HG03378 (cell line): ENCODE data around the gene NUP98.
"Not testable (repeated sequence)": the region's sequence is repeated elsewhere in the genome, so short reads cannot be mapped to it uniquely, and the experiment has no call there.

ENCODE experiments used
- ATAC-seq: cut with Tn5 transposase; IDR thresholded peaks from one replicate; pipeline ENCODE4 v1.9.1; 2021; ENCODE audit warnings: mild to moderate bottlenecking, moderate library complexity; ENCODE audit not compliant: unreplicated experiment

The NUP98 gene

GRCh38 chr11:3827434-3828186 is 30.3 kb upstream of the NUP98 start:
- ATAC-seq: no peak

DNA sequence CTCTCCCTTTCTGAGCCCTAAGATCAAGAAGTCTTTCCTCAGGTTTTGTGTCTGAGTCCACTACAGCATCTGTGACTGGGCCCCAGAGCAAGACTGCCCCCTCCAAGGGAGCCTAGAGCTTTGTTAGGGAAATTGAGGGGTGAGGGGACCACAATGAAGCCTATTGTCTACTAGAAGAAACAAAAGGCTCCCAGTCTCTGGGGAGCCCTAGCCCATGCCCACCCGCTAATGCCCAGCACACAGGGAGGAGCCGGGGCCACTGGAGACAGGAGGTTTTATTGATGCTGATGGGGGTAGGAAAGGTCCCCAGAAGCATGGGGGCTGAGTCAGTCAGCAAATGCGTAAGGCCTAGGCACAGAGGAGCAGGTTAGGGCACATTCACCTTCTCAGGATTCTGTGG is 29.4 kb upstream of the NUP98 start:
- ATAC-seq: no peak

DNA sequence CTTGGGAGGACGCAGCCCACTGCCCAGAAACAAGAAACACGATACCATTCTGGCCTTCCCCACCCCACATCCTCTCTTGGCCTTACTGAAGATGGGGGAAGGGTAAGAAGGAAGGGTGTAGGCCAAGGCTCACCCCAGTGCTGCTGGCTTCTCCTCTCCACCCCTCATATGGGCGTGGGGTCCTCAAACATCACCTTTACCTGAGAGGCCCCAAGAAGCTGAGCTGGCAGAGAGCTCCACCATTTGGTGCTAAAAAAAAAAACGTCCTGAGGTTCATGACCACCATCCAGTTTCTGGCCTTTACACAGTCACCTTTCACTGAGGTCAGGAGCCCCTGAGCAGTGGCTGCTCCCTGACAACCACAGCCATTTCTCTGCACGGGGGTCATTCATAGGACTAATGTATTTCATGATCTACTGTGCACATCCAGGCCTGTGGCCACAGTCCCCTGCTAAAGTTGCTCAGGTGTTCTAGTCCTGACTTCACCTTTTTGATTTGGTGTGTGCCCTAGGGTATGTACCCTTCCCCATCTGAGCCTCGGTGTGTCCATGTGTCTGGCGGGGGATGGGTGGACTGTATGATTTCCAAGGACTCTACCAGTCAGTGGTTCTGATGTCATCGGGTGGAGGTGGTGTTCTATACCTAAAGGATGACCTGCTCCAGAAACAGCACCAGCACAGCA is 28.3 kb upstream of the NUP98 start:
- no peak for ATAC-seq

- peak; percentile 68 for ATAC-seq
Observed at GRCh38 chr11:3824714-3825472, 27.5 kb upstream of the NUP98 start.

DNA sequence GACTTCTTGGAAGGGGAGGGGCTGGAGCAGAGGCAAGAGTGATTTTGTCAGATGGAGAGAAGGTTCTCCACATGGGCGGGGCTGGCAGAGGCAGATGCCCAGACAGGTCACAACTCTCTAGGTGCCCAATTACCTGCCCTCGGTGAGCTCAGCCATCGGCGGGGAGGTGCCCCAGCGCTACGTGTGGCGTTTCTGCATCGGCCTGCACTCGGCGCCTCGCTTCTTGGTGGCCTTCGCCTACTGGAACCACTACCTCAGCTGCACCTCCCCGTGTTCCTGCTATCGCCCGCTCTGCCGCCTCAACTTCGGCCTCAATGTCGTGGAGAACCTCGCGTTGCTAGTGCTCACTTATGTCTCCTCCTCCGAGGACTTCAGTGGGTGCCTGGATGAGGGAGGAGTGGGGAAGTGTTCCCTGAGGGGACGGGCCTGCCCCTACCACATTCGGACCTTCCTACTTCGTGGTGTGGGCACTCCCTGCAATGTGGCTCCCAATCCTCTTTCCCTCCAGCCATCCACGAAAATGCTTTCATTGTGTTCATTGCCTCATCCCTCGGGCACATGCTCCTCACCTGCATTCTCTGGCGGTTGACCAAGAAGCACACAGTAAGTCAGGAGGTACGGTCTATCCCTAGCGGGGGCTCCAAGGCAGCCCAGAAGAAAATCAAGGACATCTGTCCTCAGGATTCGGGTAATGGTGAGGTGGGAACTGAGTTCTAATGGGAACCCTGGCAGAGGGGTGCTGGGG is 26.6 kb upstream of the NUP98 start:
- ATAC-seq: no peak

- no peak for ATAC-seq
Observed at GRCh38 chr11:3823303-3823702, 25.9 kb upstream of the NUP98 start.

DNA sequence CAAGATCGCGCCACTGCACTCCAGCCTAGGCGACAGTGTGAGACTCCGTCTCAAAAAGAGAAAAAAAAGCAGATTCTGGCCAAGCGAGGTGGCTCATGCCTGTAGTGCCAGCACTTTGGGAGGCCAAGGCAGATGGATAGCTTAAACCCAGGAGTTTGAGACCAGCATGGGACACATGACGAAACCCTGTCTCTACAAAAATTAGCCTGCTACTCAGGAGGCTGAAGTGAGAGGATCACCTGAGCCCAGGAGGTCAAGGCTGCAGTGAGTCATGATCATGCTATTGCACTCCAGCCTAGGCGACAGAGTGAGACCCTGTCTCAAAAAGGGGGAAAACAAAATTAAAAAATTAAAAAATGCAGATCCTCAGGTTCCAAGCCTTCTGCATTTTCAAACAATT is 25.0 kb upstream of the NUP98 start:
- ATAC-seq: no peak

DNA sequence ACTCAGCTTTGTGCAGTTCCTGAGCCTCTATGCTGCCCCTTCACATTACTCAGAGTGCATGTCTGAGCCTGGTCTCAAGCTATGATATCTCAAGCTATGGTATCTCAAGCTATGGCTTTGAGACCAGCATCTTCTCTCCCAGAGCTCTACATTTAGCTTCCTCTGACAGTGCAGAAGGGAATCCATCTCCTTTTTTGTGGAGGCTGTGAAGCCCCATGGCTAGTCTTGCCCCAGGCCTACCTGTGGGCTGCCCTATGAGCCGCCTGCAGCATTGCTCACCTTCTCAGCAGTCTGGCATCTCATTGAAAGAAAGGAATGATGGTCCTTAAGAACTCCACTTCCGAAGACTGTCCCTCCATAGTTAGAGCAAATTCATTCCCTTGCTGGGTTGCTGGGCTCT is 23.6 kb upstream of the NUP98 start:
- ATAC-seq: no peak

DNA sequence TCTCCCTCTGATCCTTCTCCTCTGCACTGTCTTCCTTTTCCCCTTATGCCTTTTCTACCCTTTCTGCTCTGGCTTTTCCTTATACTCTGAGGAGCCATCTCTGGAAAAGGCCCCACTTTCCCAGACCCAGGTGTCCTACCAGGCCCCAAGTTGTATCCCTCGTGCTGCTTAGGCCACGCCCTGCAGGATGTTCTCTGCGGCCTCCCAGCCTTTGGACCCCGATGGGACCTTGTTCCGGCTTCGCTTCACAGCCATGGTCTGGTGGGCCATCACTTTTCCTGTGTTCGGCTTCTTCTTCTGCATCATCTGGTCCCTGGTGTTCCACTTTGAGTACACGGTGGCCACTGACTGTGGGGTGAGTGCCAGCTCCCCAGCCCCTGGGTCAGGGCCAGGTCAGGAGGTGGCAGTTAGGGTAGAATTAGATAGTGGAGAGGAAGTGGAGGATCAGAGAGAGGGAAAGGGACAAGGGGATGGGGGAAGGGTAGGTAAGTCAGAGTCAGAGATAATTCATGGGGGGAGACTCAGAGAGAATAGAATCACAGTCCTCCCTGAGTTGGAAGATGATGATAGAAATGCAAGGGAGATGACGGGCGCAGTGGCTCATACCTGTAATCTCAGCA is 19.9 kb upstream of the NUP98 start:
- ATAC-seq: no peak

- no peak for ATAC-seq
Observed at GRCh38 chr11:3816673-3817072, 19.3 kb upstream of the NUP98 start.

DNA sequence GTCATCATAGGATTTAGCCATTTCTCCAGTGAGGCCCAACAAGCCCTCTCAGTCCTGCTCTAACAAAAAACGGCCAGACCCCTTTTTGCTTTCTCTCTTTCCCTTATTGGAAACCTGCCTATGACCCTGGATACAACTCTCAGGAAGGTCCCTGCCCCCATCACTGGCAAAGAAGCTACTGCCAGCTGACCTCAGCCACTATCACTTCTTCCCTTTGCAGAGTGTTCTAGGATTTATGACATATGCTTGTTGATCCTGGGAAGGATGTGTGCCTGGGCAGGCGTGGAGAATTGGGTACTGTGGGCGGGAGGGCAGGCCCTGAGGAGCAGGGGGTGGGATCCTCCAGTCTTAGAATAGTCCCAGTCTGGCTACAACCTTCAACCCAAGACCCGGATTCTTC is 18.5 kb upstream of the NUP98 start:
- no peak for ATAC-seq

GRCh38 chr11:3814832-3815231 is 17.5 kb upstream of the NUP98 start:
- ATAC-seq: not testable (repeated sequence)

GRCh38 chr11:3810951-3811350 is 13.6 kb upstream of the NUP98 start:
- ATAC-seq: no peak

DNA sequence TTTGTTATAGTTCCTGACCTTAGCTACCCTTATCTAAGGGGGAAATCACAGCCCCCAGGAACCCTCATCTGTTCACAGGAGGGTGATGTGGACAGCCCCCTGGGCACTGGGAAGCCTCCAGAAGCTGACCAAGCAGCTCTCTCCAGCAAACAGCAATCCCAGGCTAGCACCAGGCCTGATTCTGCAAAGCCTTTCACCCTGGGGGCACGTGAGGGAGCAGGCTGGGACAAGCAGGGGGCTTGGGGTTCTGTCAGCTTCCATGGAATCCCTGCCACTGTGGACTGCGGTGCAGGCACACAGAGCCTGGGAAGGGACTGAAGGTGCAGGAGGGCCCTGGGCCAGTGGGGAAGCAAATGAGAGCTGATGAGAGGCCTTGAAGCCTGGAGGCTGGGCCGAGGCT is 13.1 kb upstream of the NUP98 start:
- no peak for ATAC-seq

DNA sequence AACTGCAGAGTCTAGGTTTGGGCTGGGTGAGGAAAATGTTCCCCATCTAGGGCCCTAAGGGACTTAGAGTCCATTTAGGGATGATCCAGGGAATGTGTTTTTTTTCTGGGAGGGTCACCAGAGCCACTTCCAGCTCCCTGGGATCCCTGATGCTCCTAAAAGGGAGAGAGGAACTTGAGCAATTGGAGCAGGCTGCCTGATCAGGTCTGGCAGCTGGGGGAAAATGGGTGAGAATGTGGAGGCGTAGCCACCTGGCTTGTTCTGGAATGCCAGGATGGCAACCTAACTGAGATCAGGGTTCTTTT is 12.2 kb upstream of the NUP98 start:
- no peak for ATAC-seq

DNA sequence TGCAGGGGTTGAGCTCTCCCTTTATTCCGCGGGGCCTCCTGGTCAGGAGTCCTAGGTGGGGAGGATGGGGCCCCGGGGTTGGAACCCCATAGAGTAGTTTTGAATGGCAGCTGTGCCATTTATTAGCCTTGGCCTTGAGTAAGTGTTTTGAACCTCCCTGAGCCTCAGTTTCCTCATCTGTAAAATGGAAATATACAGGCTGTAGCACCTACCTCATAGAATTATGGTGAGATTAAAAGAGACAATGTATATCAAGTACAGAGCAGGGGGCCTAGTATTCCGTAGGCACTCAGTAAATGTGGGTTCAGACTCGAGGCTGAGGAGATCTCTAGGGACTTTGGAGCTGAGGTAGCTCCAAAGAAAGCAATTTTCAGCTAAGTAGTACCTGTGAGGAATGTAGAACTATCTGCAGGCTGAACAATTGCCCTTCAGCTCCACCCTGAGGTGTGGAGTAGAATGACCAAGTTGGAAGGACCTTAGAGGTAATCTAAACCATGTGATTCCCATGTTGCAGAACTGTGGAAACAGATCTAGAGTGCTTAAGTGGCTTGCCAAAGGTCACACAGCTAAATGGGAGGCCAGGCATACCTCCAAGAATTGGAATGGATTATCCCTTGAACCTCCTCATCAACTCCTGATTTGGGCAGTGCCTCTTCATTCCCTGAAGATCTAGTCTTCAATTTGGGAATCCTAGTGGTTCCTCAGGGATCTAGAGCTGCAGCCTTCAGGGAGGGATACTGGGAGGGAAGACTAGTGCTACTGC is 11.7 kb upstream of the NUP98 start:
- ATAC-seq: peak; percentile 79

- no peak for ATAC-seq
Observed at GRCh38 chr11:3807909-3808860, 10.8 kb upstream of the NUP98 start, which contains the start of gene PGAP2. PGAP2 (plus strand) TSS chr11:3808560; CDS start chr11:3811260, 2,700 bp downstream.

- ATAC-seq: no peak
Observed at GRCh38 chr11:3803726-3804495, 6.6 kb upstream of the NUP98 start.
